ENCODE data around the gene AGPS.

DNA sequence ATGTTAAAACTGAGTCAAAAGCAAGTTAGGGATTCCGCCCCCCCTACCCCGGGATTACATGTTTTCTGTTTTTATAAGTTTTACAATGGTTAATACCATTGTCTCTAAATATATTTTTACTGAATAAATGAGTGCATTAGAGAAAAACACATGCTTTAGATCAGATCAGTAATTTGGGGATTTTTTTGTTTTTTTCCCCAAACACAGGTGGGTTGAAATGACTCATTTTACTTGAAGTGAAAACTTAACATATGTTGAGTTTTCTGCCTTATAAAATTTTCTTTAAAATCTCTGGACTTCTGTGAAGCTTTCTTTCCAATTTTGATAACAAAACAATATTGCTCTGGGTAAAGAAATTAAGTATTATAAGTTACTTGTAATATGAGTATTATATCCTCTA lies 114.4 kb downstream of the AGPS start:
- TF ChIP-seq, protein P1, sequence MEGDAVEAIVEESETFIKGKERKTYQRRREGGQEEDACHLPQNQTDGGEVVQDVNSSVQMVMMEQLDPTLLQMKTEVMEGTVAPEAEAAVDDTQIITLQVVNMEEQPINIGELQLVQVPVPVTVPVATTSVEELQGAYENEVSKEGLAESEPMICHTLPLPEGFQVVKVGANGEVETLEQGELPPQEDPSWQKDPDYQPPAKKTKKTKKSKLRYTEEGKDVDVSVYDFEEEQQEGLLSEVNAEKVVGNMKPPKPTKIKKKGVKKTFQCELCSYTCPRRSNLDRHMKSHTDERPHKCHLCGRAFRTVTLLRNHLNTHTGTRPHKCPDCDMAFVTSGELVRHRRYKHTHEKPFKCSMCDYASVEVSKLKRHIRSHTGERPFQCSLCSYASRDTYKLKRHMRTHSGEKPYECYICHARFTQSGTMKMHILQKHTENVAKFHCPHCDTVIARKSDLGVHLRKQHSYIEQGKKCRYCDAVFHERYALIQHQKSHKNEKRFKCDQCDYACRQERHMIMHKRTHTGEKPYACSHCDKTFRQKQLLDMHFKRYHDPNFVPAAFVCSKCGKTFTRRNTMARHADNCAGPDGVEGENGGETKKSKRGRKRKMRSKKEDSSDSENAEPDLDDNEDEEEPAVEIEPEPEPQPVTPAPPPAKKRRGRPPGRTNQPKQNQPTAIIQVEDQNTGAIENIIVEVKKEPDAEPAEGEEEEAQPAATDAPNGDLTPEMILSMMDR (IDR thresholded peaks at IDR 0.05) = no peak
- TF ChIP-seq EP300 (IDR thresholded peaks at IDR 0.05) (no peak), POLR2A (IDR thresholded peaks at IDR 0.05) (no peak), POLR2AphosphoS5 (IDR thresholded peaks at IDR 0.05) (no peak)
